IMR-90 (cell line): ENCODE measurements around the gene CIT. TPM values are rescaled to one million over a fixed set of nuclear protein-coding genes. Genes with fewer than 3 reads are reported as not detected.

Experiments
- ATAC-seq: fragments of 200-7000 bp; cut with Tn5 transposase; 2 replicates; pipeline ENCODE4 v1.9.1; 2020; ENCODE audit warnings: low read depth, mild to moderate bottlenecking, moderate library complexity
- BruUV-seq: library from RNA; stranded (reverse); fragments of 400-500 nt; replicated peaks from 2 replicates; lab custom pipeline; 2021; lab: Mats Ljungman, UMichigan
- CTCF ChIA-PET: fragments of 300-600 bp; formaldehyde crosslinking; extraction: SDS; loops from one replicate; lab custom pipeline; 2021; ENCODE audit warnings: antibody characterized with exemption; lab: Yijun Ruan, JAX
- POLR2A ChIA-PET: fragments of 300-600 bp; sonication (Branson Sonifier 250); formaldehyde crosslinking; loops from one replicate; lab custom pipeline; 2022; ENCODE audit warnings: antibody characterized with exemption; ENCODE audit not compliant: unreplicated experiment; lab: Charles Lee
- DNase-seq: peaks from one replicate; pipeline ENCODE4 v3.0.0; 2013
- H2AFZ ChIP-seq: replicated peaks from 2 replicates; pipeline ENCODE3; 2013; ENCODE audit warnings: low read length, mild to moderate bottlenecking; ENCODE audit not compliant: poor library complexity
- H2AK5ac ChIP-seq: 2 replicates; pipeline ENCODE4 v1.6.1; 2013; ENCODE audit warnings: low read depth, low read length, inconsistent platforms
- H2AK9ac ChIP-seq: replicated peaks from 2 replicates; pipeline ENCODE3; 2013; ENCODE audit warnings: mild to moderate bottlenecking, low read depth, low read length, moderate library complexity; ENCODE audit not compliant: poor library complexity
- H2BK120ac ChIP-seq: 2 replicates; pipeline ENCODE4 v1.6.1; 2013; ENCODE audit warnings: low read depth, low read length, inconsistent platforms
- H2BK15ac ChIP-seq: 3 replicates; pipeline ENCODE4 v1.6.1; 2013; ENCODE audit warnings: low read depth, low read length, inconsistent platforms
- H2BK20ac ChIP-seq: 2 replicates; pipeline ENCODE4 v1.6.1; 2013; ENCODE audit warnings: low read depth, mild to moderate bottlenecking, inconsistent platforms, low read length, moderate library complexity
- H2BK5ac ChIP-seq: 2 replicates; pipeline ENCODE4 v1.6.1; 2013; ENCODE audit warnings: mild to moderate bottlenecking, low read depth, low read length, inconsistent platforms; ENCODE audit not compliant: poor library complexity, severe bottlenecking
- H3K14ac ChIP-seq: replicated peaks from 2 replicates; pipeline ENCODE4 v1.6.1; 2013; ENCODE audit warnings: low read depth, low read length, inconsistent platforms
- H3K18ac ChIP-seq: 2 replicates; pipeline ENCODE4 v1.6.1; 2013; ENCODE audit warnings: low read depth, low read length, control low read depth
- H3K23ac ChIP-seq: 2 replicates; pipeline ENCODE4 v1.6.1; 2013; ENCODE audit warnings: low read depth, low read length, inconsistent platforms
- H3K27ac ChIP-seq: 2 replicates; pipeline ENCODE4 v1.5.1; 2013; ENCODE audit warnings: mild to moderate bottlenecking, control low read depth, low read length; ENCODE audit not compliant: insufficient read depth
- H3K27me3 ChIP-seq: 2 replicates; pipeline ENCODE4 v1.6.1; 2013; ENCODE audit warnings: low read length; ENCODE audit not compliant: control insufficient read depth, insufficient read depth
- H3K36me3 ChIP-seq: 2 replicates; pipeline ENCODE4 v1.6.1; 2013; ENCODE audit warnings: low read length, mixed read lengths; ENCODE audit not compliant: control insufficient read depth, insufficient read depth
- H3K4ac ChIP-seq: 2 replicates; pipeline ENCODE4 v1.6.1; 2013; ENCODE audit warnings: low read depth, low read length, inconsistent platforms
- H3K4me1 ChIP-seq: 2 replicates; pipeline ENCODE4 v1.6.1; 2013; ENCODE audit warnings: low read length, mixed read lengths; ENCODE audit not compliant: control insufficient read depth, insufficient read depth
- H3K4me2 ChIP-seq: 2 replicates; pipeline ENCODE4 v1.6.1; 2013; ENCODE audit warnings: low read depth, mild to moderate bottlenecking, control low read depth, low read length, moderate library complexity
- H3K4me3 ChIP-seq: 2 replicates; pipeline ENCODE4 v1.5.1; 2013; ENCODE audit warnings: low read depth, mild to moderate bottlenecking, control low read depth, low read length, moderate library complexity; ENCODE audit not compliant: insufficient read depth
- H3K56ac ChIP-seq: 2 replicates; pipeline ENCODE4 v1.6.1; 2013; ENCODE audit warnings: low read length, inconsistent platforms; ENCODE audit not compliant: insufficient read depth; ENCODE audit errors: extremely low read depth
- H3K79me1 ChIP-seq, 2 experiments: 2 replicates each; pipeline ENCODE4 v1.6.1; 2013; ENCODE audit warnings: low read length in 2 of 2, inconsistent platforms in 1 of 2, low read depth in 1 of 2
- H3K9ac ChIP-seq: 2 replicates; pipeline ENCODE4 v1.6.1; 2013; ENCODE audit warnings: low read depth, low read length, control low read depth
- H3K9me1 ChIP-seq: 2 replicates; pipeline ENCODE4 v1.6.1; 2013; ENCODE audit warnings: low read length, inconsistent platforms; ENCODE audit not compliant: insufficient read depth
- H3K9me3 ChIP-seq: 2 replicates; pipeline ENCODE4 v1.6.1; 2013; ENCODE audit warnings: low read length; ENCODE audit not compliant: control insufficient read depth, insufficient read depth
- H4K20me1 ChIP-seq: 2 replicates; pipeline ENCODE4 v1.6.1; 2013; ENCODE audit warnings: low read length, inconsistent platforms; ENCODE audit not compliant: insufficient read depth
- H4K5ac ChIP-seq: 2 replicates; pipeline ENCODE4 v1.6.1; 2013; ENCODE audit warnings: mild to moderate bottlenecking, low read depth, low read length, control low read depth
- H4K8ac ChIP-seq, 2 experiments: 2 replicates each; pipeline ENCODE4 v1.6.1; 2013; ENCODE audit warnings: low read depth in 2 of 2, low read length in 2 of 2, control low read depth in 1 of 2, inconsistent platforms in 1 of 2
- H4K91ac ChIP-seq: 2 replicates; pipeline ENCODE4 v1.6.1; 2013; ENCODE audit warnings: low read depth, low read length, inconsistent platforms; ENCODE audit not compliant: insufficient read depth
- CEBPB ChIP-seq: IDR thresholded peaks from 2 replicates; pipeline ENCODE4 v1.6.1; 2012; ENCODE audit warnings: low read depth, low read length, improper control_type of control experiment
- FOS ChIP-seq: fragments of 150-350 bp; IDR thresholded peaks from 2 replicates; pipeline ENCODE4 v1.6.1; 2016; ENCODE audit warnings: low read depth, low read length
- MAFK ChIP-seq: IDR thresholded peaks from 2 replicates; pipeline ENCODE4 v1.6.1; 2012; ENCODE audit warnings: low read depth, low read length, improper control_type of control experiment
- MAZ ChIP-seq: IDR thresholded peaks from 2 replicates; pipeline ENCODE4 v1.6.1; 2012; ENCODE audit warnings: low read depth, mild to moderate bottlenecking, low read length, improper control_type of control experiment, moderate library complexity, borderline replicate concordance
- POLR2A ChIP-seq: IDR thresholded peaks from 2 replicates; pipeline ENCODE4 v1.6.1; 2012; ENCODE audit warnings: mild to moderate bottlenecking, low read depth, low read length
- RCOR1 ChIP-seq: IDR thresholded peaks from 2 replicates; pipeline ENCODE4 v1.6.1; 2012; ENCODE audit warnings: mild to moderate bottlenecking, low read length, improper control_type of control experiment; ENCODE audit not compliant: insufficient replicate concordance
- RFX5 ChIP-seq: IDR thresholded peaks from 2 replicates; pipeline ENCODE4 v1.8.0; 2012; ENCODE audit warnings: low read depth, mild to moderate bottlenecking, low read length, moderate library complexity
- SMC3 ChIP-seq: fragments of 150-350 bp; IDR thresholded peaks from 2 replicates; pipeline ENCODE4 v1.6.1; 2016; ENCODE audit warnings: low read depth, mild to moderate bottlenecking, antibody characterized with exemption, low read length, moderate library complexity
- WGBS, 2 experiments: methylation state at CpG; one replicate each; pipeline versions ENCODE4 v1.1.5 to v1.1.7; 2013; ENCODE audit warnings: missing lambda C conversion rate in 2 of 2; ENCODE audit not compliant: insufficient read length in 1 of 2; ENCODE audit errors: extremely low coverage in 2 of 2; 5-methylcytosine and 5-hydroxymethylcytosine counted together
- dilution Hi-C: fragments of 300-500 bp; cut with HindIII; formaldehyde crosslinking; loops from one replicate; pipeline ENCODE4 v1.14.3; 2018; ENCODE audit warnings: low sequenced_read_pairs; ENCODE audit not compliant: unreplicated experiment
- in situ Hi-C: fragments of 300-500 bp; cut with MboI; formaldehyde crosslinking; loops from 3 replicates; pipeline ENCODE4 v1.14.3; 2019; ENCODE audit warnings: low sequenced_read_pairs, inconsistent platforms, mixed read lengths
- intact Hi-C: fragments of 100-400 bp; cut with micrococcal nuclease; formaldehyde crosslinking; loops from 2 replicates; pipeline ENCODE4 v1.10.0; 2022
- polyA plus RNA-seq, 3 experiments: library from polyadenylated mRNA; depleted of rRNA; stranded (reverse); fragments of >200 nt; gene quantifications; 2 replicates each; pipeline ENCODE4 v1.2.3, GENCODE V29; 2012; ENCODE audit warnings: low replicate concordance in 1 of 3
- total RNA-seq: library from RNA; depleted of rRNA; stranded (reverse); fragments of >200 nt; gene quantifications from 2 replicates; pipeline ENCODE4 v1.2.3, GENCODE V29; 2012

Gene CIT
- total and polyA plus RNA-seq, 2 of the 4 experiments (the other 2 are of a cell fraction), result 13.1 to 21.0 TPM

DNA sequence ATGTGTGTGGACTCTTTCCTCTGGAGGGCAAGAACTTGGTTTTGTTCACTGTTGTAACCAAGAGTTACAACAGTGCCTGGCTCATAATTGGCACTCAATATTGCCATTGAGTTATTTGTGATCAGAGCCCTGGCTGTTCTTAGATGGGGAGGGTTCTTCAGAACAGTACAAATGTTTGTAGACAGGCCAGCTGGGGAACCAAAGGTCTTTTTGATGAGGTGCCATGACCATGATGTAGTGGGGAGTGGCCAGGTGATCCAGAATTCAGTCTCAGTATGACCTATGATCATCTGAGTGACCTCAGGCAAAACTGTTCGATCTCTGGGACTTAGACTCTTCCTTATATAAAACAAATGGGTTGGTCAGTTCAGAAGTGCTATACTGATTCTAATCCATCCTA is 212.5 kb downstream of the CIT start:
- Histone ChIP-seq H3K36me3 (no peaks in the 10 kb centered on the region), H3K9ac (no peak overlapping the region), H2AK5ac (no peak overlapping the region), H3K4me3 (no peak overlapping the region), H3K9me3 (no peaks in the 10 kb centered on the region), H3K56ac (no peak overlapping the region), H3K4ac (no peak overlapping the region), H2BK5ac (no peak overlapping the region), H3K9me1 (no peaks in the 10 kb centered on the region), H3K23ac (no peak overlapping the region), H3K18ac (no peak overlapping the region), H4K8ac (no peak overlapping the region), H3K4me2 (no peak overlapping the region), H2BK15ac (no peak overlapping the region), H4K91ac (no peak overlapping the region), H3K27ac (no peak overlapping the region), H3K27me3 (0 out of 2 replicates have a peak, but pooled peaks cover 2% of the 10 kb centered on the region), H2AK9ac (no peak overlapping the region), H4K20me1 (no peaks in the 10 kb centered on the region), H2AFZ (no peak overlapping the region), H3K4me1 (no peaks in the 10 kb centered on the region), H3K79me1 (peaks cover 6 to 10% of the 10 kb centered on the region in 2 experiments), H2BK120ac (no peak overlapping the region), H2BK20ac (no peak overlapping the region), H4K5ac (no peak overlapping the region), H3K14ac (no peak overlapping the region)
- CTCF ChIA-PET, result no interaction called here
- DNase-seq (no peak), ATAC-seq (no peak)
- intact Hi-C loops (loop anchor here (5.0 kb wide), 1 partner anchor 1527 kb away; the partner anchor contains the start of gene PEBP1), in situ Hi-C loops (loop anchor here (10.0 kb wide), 1 partner anchor 1260 kb away; no protein-coding TSS in a partner anchor), dilution Hi-C loops (no loop called here)
- TF ChIP-seq FOS (no peak), CEBPB (no peak), MAFK (no peak), MAZ (no peak), POLR2A (no peak), RCOR1 (no peak), RFX5 (no peak), SMC3 (no peak)
- BruUV-seq, result no TSS peak
- POLR2A ChIA-PET, result no interaction called here
- no CpG with 5 or more reads among the region's 1 CpG for WGBS, 2 experiments
